NB4 (cell line): ENCODE results near the gene SLC28A3.

Experiments used
- DNase-seq: peaks from one replicate; pipeline ENCODE4 v3.0.0; 2010; ENCODE audit warnings: low read depth
- H3K4me3 ChIP-seq: one replicate; pipeline ENCODE4 v1.5.1; 2011; ENCODE audit warnings: mild to moderate bottlenecking, low read depth, low read length, moderate library complexity
- CTCF ChIP-seq: IDR thresholded peaks from one replicate; pipeline ENCODE4 v1.5.1; 2012; ENCODE audit warnings: low read depth, low read length
- MAX ChIP-seq: IDR thresholded peaks from 2 replicates; pipeline ENCODE4 v1.6.1; 2011; ENCODE audit warnings: low read depth, low read length
- MYC ChIP-seq: IDR thresholded peaks from 2 replicates; pipeline ENCODE4 v1.6.1; 2011; ENCODE audit warnings: low read depth, low read length
- POLR2A ChIP-seq: IDR thresholded peaks from 2 replicates; pipeline ENCODE4 v1.6.1; 2011; ENCODE audit warnings: mild to moderate bottlenecking; ENCODE audit not compliant: insufficient read length; ENCODE audit errors: extremely low read depth

Gene SLC28A3

GRCh38 chr9:84304166-84304565, 36.4 kb downstream of the SLC28A3 start:
- DNase-seq = no peak
- TF ChIP-seq POLR2A (no peak), MAX (no peak), MYC (no peak), CTCF (no peak)
- H3K4me3 ChIP-seq = no peak overlapping the region

DNA sequence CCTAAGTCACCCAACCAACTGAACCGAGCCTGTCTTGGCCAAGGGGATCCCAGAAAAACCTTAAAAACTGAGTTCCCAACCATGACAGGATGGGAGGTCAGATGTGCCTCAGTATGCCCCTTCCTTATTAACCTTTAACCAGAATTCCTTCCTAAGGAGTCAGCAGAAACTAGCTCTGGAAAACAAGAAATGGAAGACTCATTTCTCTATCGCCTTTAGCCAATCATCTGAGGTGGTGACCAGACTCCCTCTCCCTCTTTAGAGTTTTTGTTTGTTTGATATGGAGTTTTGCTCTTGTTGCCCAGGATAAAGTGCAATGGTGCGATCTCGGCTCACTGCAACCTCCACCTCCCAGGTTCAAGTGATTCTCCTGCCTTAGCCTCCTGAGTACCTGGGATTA, 37.5 kb downstream of the SLC28A3 start:
- no peak overlapping the region for H3K4me3 ChIP-seq
- DNase-seq = no peak
- TF ChIP-seq CTCF = no peak

DNA sequence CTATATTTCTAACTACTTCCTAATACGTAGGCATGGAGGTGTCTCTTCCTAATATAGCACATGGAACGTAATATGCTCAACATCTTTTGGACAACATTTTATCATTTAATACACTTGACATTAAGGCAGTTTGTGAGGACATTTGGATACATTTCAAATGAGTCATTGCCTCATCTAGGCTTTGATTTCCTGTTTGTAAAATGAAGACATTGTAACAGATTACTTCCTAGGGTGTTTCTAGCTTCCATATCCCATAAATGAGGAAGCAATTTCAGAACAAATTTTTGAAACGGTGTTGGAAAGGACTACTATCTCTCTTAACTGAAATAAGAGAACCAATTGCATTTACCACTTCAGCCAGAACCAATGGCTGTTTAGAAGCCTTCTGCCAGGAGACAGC, 38.7 kb downstream of the SLC28A3 start:
- H3K4me3 ChIP-seq = no peak overlapping the region
- no peak for TF ChIP-seq MYC
- no peak for TF ChIP-seq CTCF
- TF ChIP-seq MAX = no peak
- no peak for TF ChIP-seq POLR2A
- DNase-seq = no peak

- no peak for DNase-seq
- no peak for TF ChIP-seq CTCF
- TF ChIP-seq MYC = no peak
- TF ChIP-seq MAX = no peak
- TF ChIP-seq POLR2A = no peak
These were observed 40.3 kb downstream of the SLC28A3 start for GRCh38 chr9:84300271-84300670.

GRCh38 chr9:84297162-84297821, 43.3 kb downstream of the SLC28A3 start:
- TF ChIP-seq CTCF = no peak
- no peak for TF ChIP-seq POLR2A
- TF ChIP-seq MYC = no peak
- no peak for TF ChIP-seq MAX
- no peak for DNase-seq
- H3K4me3 ChIP-seq = no peak overlapping the region

More at GRCh38 chr9:84300271-84300670, 40.3 kb downstream of the SLC28A3 start:
- no peak overlapping the region for H3K4me3 ChIP-seq
